Mesothelial cell of epicardium (in vitro differentiated cells): Measurements from ENCODE around the gene LRRC10B. TPM values are rescaled to one million over a fixed set of nuclear protein-coding genes. Genes with fewer than 3 reads are reported as not detected.
A peak's percentile ranks its signal among the peaks of the same experiment; 100 is the strongest.

Experiments
- DNase-seq, 2 experiments: peaks; one replicate each; pipeline ENCODE4 v3.0.0; 2021; ENCODE audit warnings: low spot score in 2 of 2; ENCODE audit not compliant: unreplicated experiment in 2 of 2
- H3K27ac Mint-ChIP-seq: 2 replicates; pipeline ENCODE4 v1.8.0; 2021; ENCODE audit warnings: mixed read lengths
- H3K27me3 Mint-ChIP-seq: 2 replicates; pipeline ENCODE4 v1.8.0; 2021; ENCODE audit warnings: low read depth, mixed read lengths
- H3K36me3 Mint-ChIP-seq: 2 replicates; pipeline ENCODE4 v1.8.0; 2021; ENCODE audit warnings: mixed read lengths
- H3K4me1 Mint-ChIP-seq: 2 replicates; pipeline ENCODE4 v1.8.0; 2021; ENCODE audit warnings: mixed read lengths
- H3K4me3 Mint-ChIP-seq: 2 replicates; pipeline ENCODE4 v1.8.0; 2021; ENCODE audit warnings: mild to moderate bottlenecking, moderate library complexity, mixed read lengths
- H3K9me3 Mint-ChIP-seq: 2 replicates; pipeline ENCODE4 v1.8.0; 2021; ENCODE audit warnings: mixed read lengths
- CTCF ChIP-seq: fragments of 200-600 bp; sonication (generic); IDR thresholded peaks from one replicate; pipeline ENCODE4 v1.5.0; 2021; ENCODE audit warnings: antibody characterized with exemption; ENCODE audit not compliant: unreplicated experiment
- total RNA-seq: library from RNA; stranded (reverse); gene quantifications from 3 replicates; pipeline ENCODE4 v1.2.1, GENCODE V29; 2021

Gene LRRC10B
- total RNA-seq, 1 donor from 2014 or later: 0.16 TPM

- H3K27ac Mint-ChIP-seq: no peak overlapping the region
- peak in 1 of 2 experiments; percentile 49 for DNase-seq
- no peak overlapping the region for H3K4me3 Mint-ChIP-seq
- TF ChIP-seq CTCF: no peak
- H3K4me1 Mint-ChIP-seq: peaks cover 20% of the 10 kb centered on the region
- peaks cover 3% of the 10 kb centered on the region for H3K36me3 Mint-ChIP-seq
- no peaks in the 10 kb centered on the region for H3K27me3 Mint-ChIP-seq
- H3K9me3 Mint-ChIP-seq: no peaks in the 10 kb centered on the region
Measured at GRCh38 chr11:61482513-61482912, 26.0 kb upstream of the LRRC10B start.

GRCh38 chr11:61484541-61484940, 24.0 kb upstream of the LRRC10B start:
- Mint-ChIP-seq H3K4me1 (peaks cover 32% of the 10 kb centered on the region), H3K27ac (no peak overlapping the region)

GRCh38 chr11:61485080-61485479, 23.5 kb upstream of the LRRC10B start:
- peaks cover 37% of the 10 kb centered on the region for H3K4me1 Mint-ChIP-seq
- H3K27ac Mint-ChIP-seq: no peak overlapping the region
- no peak overlapping the region for H3K4me3 Mint-ChIP-seq
- DNase-seq: no peak
- H3K9me3 Mint-ChIP-seq: no peaks in the 10 kb centered on the region
- H3K36me3 Mint-ChIP-seq: peaks cover 3% of the 10 kb centered on the region
- no peak for TF ChIP-seq CTCF
- no peaks in the 10 kb centered on the region for H3K27me3 Mint-ChIP-seq

More at GRCh38 chr11:61484541-61484940, 24.0 kb upstream of the LRRC10B start:
- no peaks in the 10 kb centered on the region for H3K27me3 Mint-ChIP-seq
- no peak for TF ChIP-seq CTCF
- no peak overlapping the region for H3K4me3 Mint-ChIP-seq
- no peak for DNase-seq
- no peaks in the 10 kb centered on the region for H3K9me3 Mint-ChIP-seq
- H3K36me3 Mint-ChIP-seq: peaks cover 3% of the 10 kb centered on the region

- Mint-ChIP-seq H3K27ac (no peak overlapping the region), H3K36me3 (peaks cover 3% of the 10 kb centered on the region), H3K4me3 (no peak overlapping the region), H3K9me3 (no peaks in the 10 kb centered on the region), H3K4me1 (peaks cover 35% of the 10 kb centered on the region), H3K27me3 (no peaks in the 10 kb centered on the region)
- TF ChIP-seq CTCF: no peak
- DNase-seq: no peak
Measured at GRCh38 chr11:61486011-61486620, 22.4 kb upstream of the LRRC10B start.

GRCh38 chr11:61486779-61487178, 21.8 kb upstream of the LRRC10B start:
- peaks cover 3% of the 10 kb centered on the region for H3K36me3 Mint-ChIP-seq
- DNase-seq: no peak
- H3K4me1 Mint-ChIP-seq: peaks cover 32% of the 10 kb centered on the region
- H3K4me3 Mint-ChIP-seq: no peak overlapping the region
- no peaks in the 10 kb centered on the region for H3K9me3 Mint-ChIP-seq
- no peak overlapping the region for H3K27ac Mint-ChIP-seq
- H3K27me3 Mint-ChIP-seq: no peaks in the 10 kb centered on the region
- no peak for TF ChIP-seq CTCF
